Right lobe of liver (tissue), 4 donors: Measurements from ENCODE around the gene CYP4F22.

Source experiments
- POLR2A ChIP-seq: fragments of 450-650 bp; IDR thresholded peaks from one replicate; pipeline ENCODE4 v1.6.1; 2017; ENCODE audit warnings: antibody characterized with exemption, mild to moderate bottlenecking
- TF ChIP-seq, protein P1 (sequence below), 4 donors: fragments of 200-600 bp in 3 of 4; fragments of 450-650 bp in 1 of 4; IDR thresholded peaks; one replicate each; pipeline versions ENCODE4 v1.5.1 to v1.8.0; 2016 to 2022; ENCODE audit warnings: antibody characterized with exemption in 4 of 4, mild to moderate bottlenecking in 2 of 4
- donor health status: DM: no; HTN: no; CAD: no.
- donor health status: DM: no; HTN: no; CAD: no.
- donor health status: DM: no; HTN: yes; CAD: no.

DNA sequence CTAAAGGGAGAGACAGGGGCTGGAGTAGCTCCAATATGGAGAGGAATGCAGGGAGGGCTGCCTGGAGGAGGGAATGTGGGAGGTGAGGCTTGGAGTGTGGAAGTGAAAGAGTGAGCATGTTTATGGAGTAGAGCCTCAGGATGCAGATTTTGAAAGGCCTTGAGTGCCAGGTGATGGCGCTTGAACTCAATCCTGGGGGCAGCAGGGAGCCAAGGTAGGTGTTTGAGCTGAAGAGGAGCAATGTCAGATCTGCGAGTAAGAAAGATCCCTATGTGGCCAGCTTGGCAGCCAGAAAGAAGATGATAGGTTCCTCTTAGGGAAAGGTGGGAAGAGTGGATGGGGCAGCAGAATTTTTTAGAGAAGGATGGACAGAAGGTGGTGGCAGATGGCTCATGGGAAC, 40.3 kb downstream of the CYP4F22 start:
- no peak for TF ChIP-seq POLR2A
- TF ChIP-seq, protein P1, sequence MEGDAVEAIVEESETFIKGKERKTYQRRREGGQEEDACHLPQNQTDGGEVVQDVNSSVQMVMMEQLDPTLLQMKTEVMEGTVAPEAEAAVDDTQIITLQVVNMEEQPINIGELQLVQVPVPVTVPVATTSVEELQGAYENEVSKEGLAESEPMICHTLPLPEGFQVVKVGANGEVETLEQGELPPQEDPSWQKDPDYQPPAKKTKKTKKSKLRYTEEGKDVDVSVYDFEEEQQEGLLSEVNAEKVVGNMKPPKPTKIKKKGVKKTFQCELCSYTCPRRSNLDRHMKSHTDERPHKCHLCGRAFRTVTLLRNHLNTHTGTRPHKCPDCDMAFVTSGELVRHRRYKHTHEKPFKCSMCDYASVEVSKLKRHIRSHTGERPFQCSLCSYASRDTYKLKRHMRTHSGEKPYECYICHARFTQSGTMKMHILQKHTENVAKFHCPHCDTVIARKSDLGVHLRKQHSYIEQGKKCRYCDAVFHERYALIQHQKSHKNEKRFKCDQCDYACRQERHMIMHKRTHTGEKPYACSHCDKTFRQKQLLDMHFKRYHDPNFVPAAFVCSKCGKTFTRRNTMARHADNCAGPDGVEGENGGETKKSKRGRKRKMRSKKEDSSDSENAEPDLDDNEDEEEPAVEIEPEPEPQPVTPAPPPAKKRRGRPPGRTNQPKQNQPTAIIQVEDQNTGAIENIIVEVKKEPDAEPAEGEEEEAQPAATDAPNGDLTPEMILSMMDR (IDR thresholded peaks at IDR 0.05) = no peak
